Right lung (tissue), 5 donors: ENCODE results near the gene PMP22. TPM values are rescaled to one million over a fixed set of nuclear protein-coding genes. Genes with fewer than 3 reads are reported as not detected.

Source experiments
- DNase-seq, 2 donors: peaks; one replicate each; pipeline ENCODE4 v3.0.0-alpha.2; 2013
- polyA plus RNA-seq, 5 donors: library from polyadenylated mRNA; unstranded; fragments of 120-200 nt; gene quantifications; one replicate each; pipeline versions ENCODE4 v1.2.1 to v1.2.3, GENCODE V29; 2013; ENCODE audit warnings: inconsistent platforms in 1 of 5, low replicate concordance in 1 of 5; ENCODE audit not compliant: insufficient read length in 5 of 5, insufficient read depth in 1 of 5

PMP22 gene
- polyA plus RNA-seq, 5 donors: 136 to 157 (median 139) TPM

DNA sequence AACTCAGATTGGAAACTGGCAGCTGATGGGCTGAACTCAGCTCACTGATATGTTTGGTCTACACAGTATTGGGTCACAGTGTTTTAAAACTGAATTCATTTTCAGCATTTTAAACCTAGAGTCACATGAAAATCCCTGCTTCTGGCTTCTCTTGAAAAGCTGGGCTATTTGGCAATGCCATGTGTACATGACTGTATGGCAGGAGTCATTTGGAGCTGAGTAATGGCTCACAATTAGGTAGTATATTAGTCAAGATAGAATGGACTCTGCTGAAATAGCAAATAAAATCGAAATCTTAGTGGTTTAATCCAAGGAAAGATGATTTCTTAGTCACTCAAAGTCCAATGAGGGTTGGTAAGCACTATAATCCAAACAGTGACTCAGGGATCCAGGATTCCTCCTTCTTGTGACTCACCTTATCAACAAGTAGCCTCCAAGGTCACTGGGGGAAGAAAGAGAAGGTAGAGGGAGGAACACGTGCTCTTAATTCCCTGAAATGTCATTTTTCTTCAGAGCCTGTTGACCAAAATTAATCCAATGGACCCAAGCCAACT, 13.9 kb upstream of the PMP22 start:
- DNase-seq: no peak

DNA sequence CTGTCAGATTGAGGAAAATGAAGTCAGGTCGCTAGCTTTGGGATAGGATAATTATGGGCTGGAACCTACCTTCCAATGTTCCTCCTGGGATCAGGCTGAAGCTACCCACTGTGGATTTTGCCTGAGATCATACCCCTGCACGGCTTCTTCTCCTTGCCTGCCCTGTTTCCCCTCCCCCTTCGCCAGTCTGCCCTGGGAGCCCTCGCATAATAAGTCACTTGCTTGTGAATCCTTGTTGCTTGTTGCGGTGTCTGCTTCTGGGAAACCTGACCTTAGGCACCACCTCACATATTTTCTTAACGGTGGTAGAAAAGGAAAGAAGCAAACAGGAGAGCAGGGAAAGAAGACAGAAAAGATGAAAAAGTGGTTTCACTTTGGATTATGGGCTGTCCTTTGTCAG, 13.3 kb upstream of the PMP22 start:
- no peak for DNase-seq

DNA sequence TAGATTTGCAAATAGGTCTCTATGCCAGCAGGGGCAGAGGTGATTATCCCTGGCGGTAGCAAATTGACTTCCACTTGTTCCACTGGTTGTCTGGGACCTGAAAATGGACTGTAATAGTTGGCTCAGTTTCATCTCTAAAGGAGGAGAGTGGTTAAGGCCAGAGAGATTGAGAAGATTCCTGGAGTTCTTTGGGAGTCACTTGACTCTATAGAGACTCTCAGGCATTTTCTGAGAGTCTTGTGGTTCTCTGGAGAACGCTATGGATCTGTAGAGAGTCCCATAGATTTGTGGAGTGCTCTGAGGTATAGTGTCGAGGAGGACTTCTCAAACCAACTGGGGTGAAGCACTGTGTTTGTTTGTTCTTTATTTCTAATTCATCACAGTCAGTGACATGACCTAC, 8.9 kb upstream of the PMP22 start:
- DNase-seq: no peak

DNA sequence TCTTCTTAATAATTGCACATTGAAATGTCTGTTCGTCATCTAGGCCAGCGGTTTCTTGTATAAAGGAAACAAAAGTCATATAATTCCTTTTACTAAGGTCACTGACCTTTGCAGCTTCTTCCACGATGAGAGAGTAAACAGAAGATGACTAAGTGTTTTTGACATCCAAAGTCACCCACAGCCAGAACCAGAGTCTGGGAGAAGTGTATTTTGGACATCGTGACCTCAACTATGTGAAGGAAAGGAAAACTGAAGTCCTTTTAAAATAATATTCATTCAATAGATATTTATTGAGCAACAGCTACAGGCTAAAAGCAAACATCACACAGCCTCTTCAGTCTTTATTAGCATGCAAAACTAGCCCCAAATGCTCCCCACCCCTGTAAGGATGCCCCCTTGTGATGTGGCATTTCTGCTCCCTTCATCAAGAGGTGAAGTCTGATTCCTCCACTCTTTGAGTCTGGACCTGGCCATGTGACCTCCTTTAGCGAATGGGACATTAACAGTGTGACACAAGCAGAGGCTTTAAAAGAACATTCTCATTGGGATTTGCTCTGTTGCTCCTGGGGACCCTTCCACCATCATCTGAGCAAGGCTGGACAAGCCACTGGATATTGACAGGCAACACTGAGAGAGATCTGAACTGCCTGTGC, 8.1 kb upstream of the PMP22 start:
- DNase-seq: no peak

DNA sequence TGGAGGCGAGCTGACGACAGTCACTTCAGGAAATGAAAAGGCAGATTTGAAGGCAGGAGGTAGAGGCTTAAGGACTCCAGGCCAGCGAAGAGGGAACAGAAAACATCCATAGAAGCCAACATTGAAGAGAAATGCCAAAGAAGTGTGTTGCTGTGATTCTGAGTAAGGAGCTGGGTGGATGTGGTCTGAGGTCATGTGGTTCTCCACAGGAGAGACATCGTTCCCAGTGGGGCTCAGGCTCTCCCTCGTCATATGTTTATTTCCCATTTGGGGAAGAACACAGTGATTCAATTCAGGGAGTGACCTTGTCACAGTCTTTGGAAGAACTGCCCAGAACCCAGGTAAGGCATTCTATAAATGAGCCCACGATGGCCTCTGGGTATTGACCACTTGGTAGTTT, 6.6 kb upstream of the PMP22 start:
- no peak for DNase-seq

DNA sequence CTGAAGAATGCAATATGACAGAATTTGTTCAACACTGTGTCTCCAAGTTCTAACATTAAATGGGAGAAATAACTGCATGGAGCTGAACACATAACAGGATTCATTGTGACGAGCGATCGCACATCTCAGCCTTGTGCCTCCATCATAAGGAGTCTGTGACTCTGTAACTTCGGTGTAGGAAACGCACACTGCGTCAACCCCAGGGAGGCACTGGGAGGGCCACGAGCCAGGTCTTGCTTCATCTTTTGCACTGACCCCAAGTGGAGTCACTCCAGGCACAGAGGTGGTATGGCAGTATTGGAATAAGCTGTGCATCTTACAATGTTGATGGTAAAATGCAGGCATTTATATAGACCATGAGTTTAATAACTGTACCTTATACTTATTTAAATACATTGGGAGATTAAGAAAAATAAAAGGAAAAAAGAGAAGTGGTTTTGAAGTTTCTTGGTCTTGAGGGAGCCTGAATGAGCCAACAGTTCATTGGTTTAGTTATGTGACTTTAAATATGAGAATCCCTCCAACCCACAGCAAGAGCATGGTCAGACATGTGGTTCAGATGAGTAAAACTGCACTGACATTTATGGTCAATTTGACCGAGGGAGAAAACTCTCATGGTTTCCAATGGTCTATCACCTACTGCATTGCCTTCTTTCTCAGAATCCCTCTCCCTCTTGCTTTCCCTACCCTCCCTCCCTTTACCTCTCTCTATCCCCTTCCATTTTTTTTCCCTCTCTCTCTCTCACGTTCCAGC, 5.7 kb upstream of the PMP22 start:
- no peak for DNase-seq

DNA sequence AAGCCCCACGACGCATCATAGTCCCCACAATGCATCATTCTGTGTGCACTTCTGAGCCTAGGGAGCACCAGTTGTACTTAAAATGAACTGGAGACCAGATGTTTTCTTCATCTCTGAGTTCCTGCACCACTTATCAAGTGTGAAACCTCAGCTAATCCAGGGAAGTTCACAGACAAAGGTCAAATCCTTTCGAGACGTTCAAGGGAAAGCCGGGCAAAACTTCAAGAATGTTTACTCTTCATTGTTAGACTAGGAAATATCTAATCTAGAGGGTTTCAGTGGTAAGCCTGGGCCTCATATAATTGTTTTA, 4.6 kb upstream of the PMP22 start:
- no peak for DNase-seq

DNA sequence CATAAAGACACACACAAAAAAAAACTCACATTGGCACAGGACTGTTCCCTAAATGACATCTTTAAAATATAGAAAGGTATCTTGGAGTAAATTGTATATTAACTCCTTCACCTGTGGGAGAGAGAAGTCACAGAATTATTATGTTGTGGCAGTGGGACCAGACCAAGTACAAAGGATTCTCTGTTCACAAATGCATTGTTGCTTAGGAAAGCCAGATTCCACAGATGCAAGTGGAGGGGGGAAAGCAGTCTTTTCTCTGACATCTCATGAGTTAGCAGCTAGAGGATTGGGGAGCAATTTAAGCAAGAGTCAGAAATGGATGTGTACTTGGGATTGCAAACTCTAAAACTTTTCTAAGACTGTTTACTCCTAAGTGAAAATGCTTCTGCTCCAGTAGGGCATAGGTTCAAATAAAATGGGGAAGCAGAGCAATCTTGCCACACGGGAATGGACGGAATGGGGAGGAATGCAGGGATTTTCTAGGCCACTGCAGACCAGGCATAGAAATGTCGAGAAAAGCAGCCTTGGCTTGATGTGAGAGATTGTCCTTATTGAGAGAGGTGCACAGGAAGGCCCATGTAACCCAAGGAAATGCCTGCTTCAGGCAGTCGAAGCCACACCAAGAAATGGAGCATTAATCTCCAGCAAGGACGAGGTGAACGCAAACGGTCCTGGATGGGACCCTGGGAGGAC, 4.1 kb upstream of the PMP22 start:
- no peak for DNase-seq

DNA sequence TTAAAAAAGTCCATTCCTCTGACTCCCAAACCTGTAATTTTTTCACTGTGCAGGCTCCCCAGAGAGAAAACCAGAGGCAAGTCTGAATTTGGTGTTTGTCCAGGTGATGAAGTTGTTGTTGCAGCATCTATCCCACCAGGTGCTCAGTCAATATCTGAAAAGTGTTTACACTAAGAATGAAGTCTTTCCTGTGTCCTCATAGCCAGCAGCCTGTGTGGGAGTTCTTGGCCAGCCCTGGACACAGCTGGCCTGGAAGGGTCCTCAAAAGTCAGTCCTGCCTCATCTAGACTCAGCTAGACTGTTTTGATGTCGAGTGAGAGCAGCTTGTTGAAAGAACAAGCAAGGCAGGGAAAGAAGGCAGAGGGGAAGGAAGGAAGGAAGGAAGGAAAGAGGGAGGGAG, 3.3 kb upstream of the PMP22 start:
- no peak for DNase-seq

DNA sequence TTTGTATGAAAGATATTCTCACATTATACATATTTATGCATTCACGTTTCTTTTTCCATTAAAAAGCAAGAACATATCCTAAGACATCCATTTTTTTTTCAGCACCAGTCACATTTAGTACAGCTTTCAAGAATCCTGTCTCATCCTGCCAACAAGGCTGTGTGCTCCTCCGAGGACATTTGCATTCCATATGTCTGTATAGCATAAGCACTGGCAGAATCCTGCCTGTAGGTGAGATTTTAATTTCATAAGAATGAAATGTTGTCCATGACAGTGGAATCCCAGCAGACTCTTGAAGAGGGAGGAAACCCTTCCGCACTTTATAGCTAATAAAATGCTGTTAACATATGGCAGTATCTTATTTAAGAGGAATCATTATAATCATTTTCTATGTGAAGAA, 2.9 kb upstream of the PMP22 start:
- DNase-seq: no peak

DNA sequence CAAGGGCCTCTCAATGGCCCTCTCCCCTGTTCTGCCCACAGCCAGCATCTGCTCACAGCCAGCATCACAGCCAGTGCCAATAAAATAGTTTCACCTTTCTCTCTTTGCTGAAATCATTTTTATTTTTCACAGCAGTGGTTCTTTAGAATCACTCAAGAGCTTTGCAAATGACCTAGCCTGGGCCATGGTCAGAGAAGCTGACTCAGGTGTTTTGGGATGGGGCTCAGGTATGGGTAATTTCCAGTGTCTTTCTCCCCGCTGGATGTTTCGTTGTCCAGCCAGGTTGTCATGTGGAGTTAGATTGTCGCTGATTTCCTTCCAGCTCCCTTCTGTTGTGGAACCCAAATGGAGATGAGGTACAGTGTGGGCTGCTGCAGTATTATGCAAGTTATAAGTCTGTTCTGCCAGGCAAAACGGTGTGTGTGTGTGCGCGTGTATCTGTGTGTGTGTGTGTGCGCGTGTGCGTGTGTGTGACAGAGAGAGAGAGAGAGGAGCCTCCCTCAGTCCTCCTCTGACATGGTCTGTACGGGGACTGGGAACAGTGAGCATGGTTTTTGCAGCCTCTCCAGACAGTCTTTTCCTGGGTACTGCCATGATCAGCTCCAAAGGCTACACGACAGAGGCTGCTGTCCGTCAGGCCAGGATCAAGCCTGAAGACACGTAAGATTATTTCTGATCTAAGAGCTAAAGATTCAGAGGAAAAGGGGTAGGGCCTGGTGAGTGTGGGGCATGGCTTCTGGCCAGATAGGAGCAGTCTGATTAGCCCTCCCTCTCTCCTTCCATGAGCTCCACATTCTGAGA, 1.4 kb upstream of the PMP22 start:
- DNase-seq: no peak

DNA sequence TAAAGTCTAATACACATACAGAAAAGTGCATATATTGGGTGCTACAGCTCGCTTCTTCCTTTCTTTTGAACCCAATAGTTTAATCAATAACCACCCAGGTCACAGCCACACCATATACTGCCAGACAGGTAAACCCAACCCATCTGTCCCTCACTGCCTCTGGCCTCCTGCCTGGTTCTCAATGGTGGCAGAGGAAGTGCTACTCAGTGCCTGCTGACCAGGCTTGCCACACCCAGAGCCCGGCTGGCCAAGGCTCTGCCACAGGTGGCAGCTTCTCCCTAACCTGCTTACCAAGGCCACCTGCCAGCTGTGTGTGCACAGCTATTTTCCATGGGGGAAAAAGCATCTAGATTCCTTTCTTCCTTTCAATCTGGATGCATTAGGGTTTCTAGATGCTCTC, 584 bp downstream of the PMP22 start:
- no peak for DNase-seq

DNA sequence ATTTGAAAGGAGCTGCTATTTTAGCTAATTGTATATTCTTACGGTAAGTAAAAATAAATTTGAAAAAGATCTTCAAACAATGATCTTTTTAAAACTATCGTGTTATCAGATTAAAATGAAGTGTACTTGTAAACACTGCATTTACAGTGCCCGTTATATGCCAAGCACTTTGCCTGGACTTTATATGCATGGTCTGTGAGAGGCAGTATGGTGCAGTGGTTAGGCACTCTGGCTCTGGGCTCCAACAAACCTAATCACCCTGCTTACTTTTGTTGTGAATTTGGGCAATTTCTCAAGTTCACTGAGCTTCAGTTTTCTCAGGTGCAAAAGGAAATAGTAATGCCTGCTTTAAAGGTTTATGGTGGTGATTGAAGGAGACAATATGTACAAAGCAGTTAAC, 1.4 kb downstream of the PMP22 start:
- DNase-seq: no peak

DNA sequence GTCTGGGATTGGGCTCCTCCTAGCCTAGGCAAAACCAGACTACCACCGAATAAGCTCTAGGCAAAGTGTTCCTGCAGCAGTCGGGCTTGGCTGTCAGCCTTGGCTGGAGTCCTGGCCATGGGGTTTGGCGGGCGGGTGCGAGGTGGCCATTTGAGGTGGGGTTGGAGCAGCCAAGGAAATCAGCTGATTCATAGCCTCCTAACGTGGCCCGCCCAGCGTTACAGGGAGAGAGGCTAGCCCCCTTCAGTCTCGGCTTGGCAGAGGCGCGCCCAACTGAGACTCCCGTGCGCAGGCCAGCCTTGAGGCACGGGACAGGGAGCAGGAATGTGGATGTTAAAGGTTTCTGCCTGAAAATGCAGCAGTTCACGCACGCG, 1.9 kb downstream of the PMP22 start:
- peak; percentile 55 to 60 for DNase-seq

DNA sequence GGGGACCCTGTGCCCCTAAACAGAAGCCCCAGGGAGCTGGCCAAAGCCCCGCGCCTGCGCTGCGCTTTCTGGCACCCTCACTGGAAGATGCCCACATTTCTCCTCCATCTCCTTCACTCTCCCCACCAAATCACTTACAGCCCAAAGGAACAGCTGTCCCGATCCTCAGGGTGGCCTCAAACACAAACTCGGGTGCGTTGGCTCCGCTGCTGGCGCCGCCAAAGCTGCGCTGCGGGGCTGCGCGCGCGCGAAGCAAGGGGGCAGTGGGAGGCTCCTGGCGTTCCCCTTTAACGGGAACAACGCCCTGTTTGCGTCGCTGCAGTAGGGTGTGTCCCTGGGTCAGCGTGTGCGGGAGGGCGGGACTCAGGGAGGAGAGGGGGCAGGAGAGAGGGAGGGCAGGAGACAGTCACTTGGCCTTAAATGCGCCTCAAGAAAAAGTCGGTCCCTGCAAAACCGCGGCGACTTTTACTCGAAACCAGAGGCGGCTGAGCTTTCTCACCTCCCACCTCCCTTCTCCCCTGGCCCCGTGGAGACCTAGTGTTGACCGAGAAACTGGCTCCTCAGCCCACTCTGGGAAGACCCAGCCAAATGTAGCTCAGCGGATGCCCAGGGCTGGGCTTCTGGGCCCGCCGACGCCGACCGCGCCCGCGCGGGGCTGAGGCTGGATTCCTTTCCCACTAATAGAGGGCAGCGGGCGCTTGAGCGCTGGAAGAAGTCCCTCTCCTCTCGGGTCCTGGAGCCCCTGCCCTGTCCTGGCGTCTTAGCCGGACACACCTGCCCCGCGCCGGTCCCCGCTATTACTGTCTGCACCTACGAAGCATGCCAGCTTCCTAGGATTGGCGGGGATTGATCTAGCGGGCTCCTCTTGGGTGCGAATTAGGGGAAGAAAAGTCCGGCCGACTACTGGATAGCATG, 2.6 kb downstream of the PMP22 start:
- peak; percentile 90 to 92 for DNase-seq

DNA sequence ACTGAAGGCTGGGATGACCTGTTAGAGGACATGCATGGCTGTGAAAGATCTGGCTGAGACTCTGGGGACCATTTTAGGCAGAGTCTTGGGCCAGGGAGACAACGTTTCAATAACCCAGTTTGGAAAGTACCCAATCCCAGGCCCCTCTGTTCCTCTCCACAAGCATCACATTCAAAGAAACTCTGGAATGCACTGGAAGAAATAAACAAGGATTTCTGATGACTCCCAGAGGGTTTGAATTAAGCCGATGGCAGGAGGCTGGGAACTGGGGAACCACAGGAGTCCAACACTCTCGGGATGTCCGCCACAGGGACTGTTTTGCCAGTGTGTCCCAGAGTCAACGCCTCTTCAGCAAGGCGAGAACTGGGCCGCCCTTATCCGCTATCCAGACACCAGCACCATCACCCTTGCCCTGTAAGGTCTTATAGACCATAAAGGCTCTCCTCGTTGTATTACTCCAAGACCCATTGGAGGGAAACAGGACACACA, 3.3 kb downstream of the PMP22 start:
- DNase-seq: peak in 1 of 2 donors; percentile 37

DNA sequence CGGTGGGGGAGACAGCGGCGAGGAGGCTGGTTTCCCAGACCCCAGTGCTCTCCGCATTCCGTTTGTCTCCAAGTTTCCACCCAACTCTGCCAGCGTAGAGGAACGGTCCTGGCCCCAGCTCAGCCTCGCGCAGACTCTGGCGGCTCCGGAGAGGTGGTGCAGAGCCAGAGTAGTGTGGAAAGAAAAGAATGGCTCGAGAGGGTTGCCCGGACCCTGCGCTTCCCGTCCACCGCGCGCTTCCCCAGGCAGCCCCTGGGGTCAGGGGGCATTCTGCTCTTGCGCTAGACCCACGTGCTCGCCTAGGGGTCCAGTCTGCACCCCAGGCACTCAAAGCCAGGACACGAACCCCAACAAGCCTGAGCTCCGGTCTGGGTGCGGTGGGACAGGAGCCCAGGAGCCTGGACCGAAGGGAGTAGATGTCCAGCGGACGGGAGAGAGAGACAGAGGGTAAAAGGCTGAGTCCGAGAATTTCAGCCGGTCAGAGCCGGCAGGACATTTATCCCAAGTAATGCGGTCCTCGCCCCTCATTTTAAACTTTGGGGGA, 3.8 kb downstream of the PMP22 start:
- peak; percentile 51 to 60 for DNase-seq

DNA sequence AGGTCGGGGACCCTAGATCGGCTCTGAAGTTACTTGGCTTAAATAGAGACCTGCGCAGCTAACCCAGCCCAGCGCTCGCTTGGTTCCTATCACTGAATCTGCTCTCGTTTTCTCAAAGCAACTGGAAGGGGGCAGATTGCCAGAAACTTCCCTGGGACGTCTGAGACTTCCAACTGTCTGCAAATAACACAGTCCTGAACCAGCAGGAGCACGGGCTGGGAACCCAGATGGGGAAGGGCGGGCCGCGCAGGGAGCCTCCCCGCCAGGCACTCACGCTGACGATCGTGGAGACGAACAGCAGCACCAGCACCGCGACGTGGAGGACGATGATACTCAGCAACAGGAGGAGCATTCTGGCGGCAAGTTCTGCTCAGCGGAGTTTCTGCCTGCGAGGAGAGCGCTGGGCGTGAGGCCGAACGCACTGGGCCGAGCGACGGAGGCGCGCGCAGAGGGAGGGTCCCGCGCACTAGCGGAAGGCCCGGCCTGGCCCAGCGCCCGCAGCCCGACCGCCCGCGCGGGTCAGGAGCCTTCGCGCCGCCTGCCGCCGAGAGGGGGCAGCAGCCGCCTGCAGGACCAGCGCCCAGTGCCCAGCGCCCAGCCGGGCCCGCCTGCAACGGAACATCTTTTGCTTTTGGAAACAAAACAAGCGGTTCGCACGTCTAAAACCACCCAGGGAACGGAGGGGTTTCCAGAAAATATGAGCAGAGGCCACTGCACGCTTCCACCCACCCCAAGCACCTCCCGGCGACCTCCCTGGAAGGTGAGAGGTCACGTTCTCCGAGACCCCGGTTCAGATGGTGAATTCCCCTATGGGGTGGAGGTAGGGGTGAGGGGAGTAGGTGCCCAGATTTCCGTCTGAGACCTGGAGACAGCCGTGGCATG, 4.5 kb downstream of the PMP22 start:
- DNase-seq: peak; percentile 90 to 92

DNA sequence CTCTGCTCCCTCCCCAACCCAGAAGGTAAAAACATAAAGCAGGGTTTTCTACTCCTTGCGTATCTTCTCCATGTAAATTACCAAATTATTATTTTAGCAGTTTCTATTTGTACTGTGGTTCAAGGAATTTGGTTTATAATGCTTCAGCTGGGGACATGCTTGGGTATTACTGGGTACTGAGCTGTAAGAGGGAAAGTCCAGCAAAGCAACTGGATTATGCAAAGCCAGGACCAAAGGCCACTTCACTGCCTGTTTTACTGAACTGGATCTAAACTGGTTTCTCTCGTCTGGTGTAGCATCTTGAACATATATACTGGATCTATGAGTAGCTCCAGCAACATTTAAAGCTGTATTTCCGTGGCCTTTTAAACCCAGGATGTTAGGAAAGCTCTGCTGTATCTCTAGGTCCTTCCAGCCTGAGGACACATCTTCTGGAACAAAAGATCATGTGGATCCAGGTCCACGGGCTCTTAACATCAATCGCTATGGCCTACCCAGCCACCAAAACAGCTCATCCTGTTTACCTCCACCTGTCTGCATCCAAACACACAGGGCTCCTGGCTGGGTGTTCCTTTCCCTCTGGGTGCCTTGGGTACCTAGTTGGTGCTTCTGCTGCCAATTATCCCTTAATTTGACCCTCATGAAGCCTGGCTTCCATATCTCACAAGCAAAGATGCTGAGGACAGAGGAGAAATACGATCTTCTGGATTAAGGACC, 7.2 kb downstream of the PMP22 start:
- DNase-seq: no peak
